OCI-LY7 (cell line): ENCODE results near the gene ANKRD33B. TPM values are rescaled to one million over a fixed set of nuclear protein-coding genes. Genes with fewer than 3 reads are reported as not detected.
"Not testable (repeated sequence)": the region's sequence is repeated elsewhere in the genome, so short reads cannot be mapped to it uniquely, and the experiment has no call there.

ENCODE experiments used
- BruUV-seq: library from RNA; stranded (reverse); fragments of 400-500 nt; replicated peaks from 2 replicates; lab custom pipeline; 2021; lab: Mats Ljungman, UMichigan
- CTCF ChIA-PET: fragments of 300-600 bp; sonication (Branson Sonifier 250); formaldehyde crosslinking; loops from one replicate; lab custom pipeline; 2022; ENCODE audit warnings: antibody characterized with exemption; ENCODE audit not compliant: unreplicated experiment; lab: Charles Lee
- POLR2A ChIA-PET: fragments of 300-600 bp; sonication (Branson Sonifier 250); formaldehyde crosslinking; loops from one replicate; lab custom pipeline; 2022; ENCODE audit warnings: antibody characterized with exemption; lab: Charles Lee
- DNase-seq: peaks from one replicate; pipeline ENCODE4 v3.0.0-alpha.2; 2015; ENCODE audit warnings: low spot score
- H2AFZ ChIP-seq: fragments of 200-600 bp; sonication (generic), shearing (Covaris generic); 2 replicates; pipeline ENCODE4 v1.6.1; 2014; ENCODE audit warnings: mild to moderate bottlenecking, antibody characterized with exemption, low read length, moderate library complexity
- H3K27ac ChIP-seq: fragments of 200-600 bp; sonication (generic); 2 replicates; pipeline ENCODE4 v1.5.1; 2014; ENCODE audit warnings: mixed run types, low read depth, mild to moderate bottlenecking, moderate library complexity, low read length, inconsistent platforms; ENCODE audit not compliant: poor library complexity, severe bottlenecking
- H3K36me3 ChIP-seq: fragments of 200-600 bp; sonication (generic); 2 replicates; pipeline ENCODE4 v1.6.1; 2014; ENCODE audit warnings: mild to moderate bottlenecking, antibody characterized with exemption, low read length, moderate library complexity, mixed read lengths; ENCODE audit not compliant: insufficient read depth
- H3K4me1 ChIP-seq: fragments of 200-600 bp; sonication (generic); 2 replicates; pipeline ENCODE4 v1.5.1; 2014; ENCODE audit warnings: mild to moderate bottlenecking, low read length; ENCODE audit not compliant: insufficient read depth, poor library complexity, severe bottlenecking
- H3K4me2 ChIP-seq: fragments of 200-600 bp; sonication (generic); 2 replicates; pipeline ENCODE4 v1.6.1; 2014; ENCODE audit warnings: mild to moderate bottlenecking, low read length
- H3K4me3 ChIP-seq: fragments of 200-600 bp; sonication (generic); 2 replicates; pipeline ENCODE4 v1.5.1; 2014; ENCODE audit warnings: mild to moderate bottlenecking, low read depth, low read length; ENCODE audit not compliant: poor library complexity, severe bottlenecking
- H3K79me2 ChIP-seq: fragments of 200-600 bp; sonication (generic); 2 replicates; pipeline ENCODE4 v1.6.1; 2016; ENCODE audit warnings: low read depth, mild to moderate bottlenecking, low read length, moderate library complexity, mixed read lengths; ENCODE audit not compliant: insufficient read depth
- H3K9me2 ChIP-seq: fragments of 200-600 bp; sonication (generic); 2 replicates; pipeline ENCODE4 v1.6.1; 2016; ENCODE audit warnings: mild to moderate bottlenecking, low read length, mixed read lengths; ENCODE audit not compliant: insufficient read depth
- H3K9me3 ChIP-seq: fragments of 200-600 bp; sonication (generic); 2 replicates; pipeline ENCODE4 v1.6.1; 2014; ENCODE audit warnings: mild to moderate bottlenecking, mixed run types, low read length, mixed read lengths
- H4K20me1 ChIP-seq: fragments of 200-600 bp; sonication (generic); 2 replicates; pipeline ENCODE4 v1.6.1; 2014; ENCODE audit warnings: mild to moderate bottlenecking, antibody characterized with exemption, low read length, moderate library complexity, mixed read lengths; ENCODE audit not compliant: insufficient read depth
- CTCF ChIP-seq: fragments of 200-600 bp; sonication (generic); conservative IDR thresholded peaks from 2 replicates; pipeline ENCODE4 v1.5.1; 2014; ENCODE audit warnings: mild to moderate bottlenecking, antibody characterized with exemption, low read length, moderate library complexity, mixed read lengths
- EZH2phosphoT487 ChIP-seq: fragments of 200-600 bp; sonication (generic); IDR thresholded peaks from 2 replicates; pipeline ENCODE4 v1.6.1; 2018; ENCODE audit warnings: low read depth, borderline replicate concordance, mild to moderate bottlenecking, mixed run types, antibody characterized with exemption, low read length, moderate library complexity, mixed read lengths
- intact Hi-C: fragments of 100-400 bp; cut with micrococcal nuclease; formaldehyde crosslinking; loops from one replicate; pipeline ENCODE4 v1.10.0; 2022; ENCODE audit not compliant: unreplicated experiment
- total RNA-seq, 2 experiments: library from RNA; depleted of rRNA in 1 of 2; stranded (reverse); fragments of >200 nt in 1 of 2; shearing (Covaris generic) in 1 of 2; gene quantifications; 2 replicates each; pipeline ENCODE4 v1.2.3, GENCODE V29; 2014 to 2022

Gene ANKRD33B
- total RNA-seq, 2 experiments from 2014 or later = 5.6 to 11.4 TPM

- H2AFZ ChIP-seq = no peak overlapping the region
- TF ChIP-seq EZH2phosphoT487 (no peak), CTCF (no peak)
Observed at GRCh38 chr5:10662661-10663488, 99.0 kb downstream of the ANKRD33B start.

GRCh38 chr5:10663489-10664179 lies 99.8 kb downstream of the ANKRD33B start:
- Histone ChIP-seq H3K9me3 (no peaks in the 10 kb centered on the region), H3K79me2 (no peaks in the 10 kb centered on the region), H3K27ac (no peak overlapping the region), H3K4me3 (no peak overlapping the region), H3K36me3 (no peaks in the 10 kb centered on the region), H2AFZ (no peak overlapping the region), H4K20me1 (no peaks in the 10 kb centered on the region), H3K4me2 (no peak overlapping the region), H3K9me2 (no peaks in the 10 kb centered on the region), H3K4me1 (no peaks in the 10 kb centered on the region)
- TF ChIP-seq EZH2phosphoT487 (no peak), CTCF (no peak)
- intact Hi-C loops = no loop called here
- no TSS peak for BruUV-seq
- DNase-seq = no peak
- CTCF ChIA-PET = no interaction called here
- POLR2A ChIA-PET = interaction anchor here (0.6 kb wide), 1 partner anchor 919 kb away, joined by 3 read pairs; no protein-coding TSS in a partner anchor

More at GRCh38 chr5:10662661-10663488, 99.0 kb downstream of the ANKRD33B start:
- Histone ChIP-seq H3K4me2 (no peak overlapping the region), H3K79me2 (no peaks in the 10 kb centered on the region), H3K4me1 (no peaks in the 10 kb centered on the region), H4K20me1 (no peaks in the 10 kb centered on the region), H3K36me3 (no peaks in the 10 kb centered on the region), H3K9me3 (no peaks in the 10 kb centered on the region), H3K27ac (no peak overlapping the region), H3K9me2 (no peaks in the 10 kb centered on the region), H3K4me3 (no peak overlapping the region)
- no TSS peak for BruUV-seq
- intact Hi-C loops = no loop called here
- CTCF ChIA-PET = no interaction called here
- DNase-seq = no peak
- POLR2A ChIA-PET = no interaction called here

GRCh38 chr5:10664180-10664769 lies 100.4 kb downstream of the ANKRD33B start:
- DNase-seq, CTCF ChIA-PET: not testable (repeated sequence)

More at GRCh38 chr5:10664180-10664769, 100.4 kb downstream of the ANKRD33B start:
- intact Hi-C loops, H3K79me2 ChIP-seq, H4K20me1 ChIP-seq, H3K36me3 ChIP-seq, H3K27ac ChIP-seq, H3K4me3 ChIP-seq, H3K4me1 ChIP-seq, H3K4me2 ChIP-seq, BruUV-seq, H3K9me3 ChIP-seq, H3K9me2 ChIP-seq, H2AFZ ChIP-seq: not testable (repeated sequence)
- POLR2A ChIA-PET = interaction anchor here (0.6 kb wide), 1 partner anchor 919 kb away, joined by 3 read pairs; no protein-coding TSS in a partner anchor
